HEK293 (cell line): ENCODE results near the gene POLK.

Source experiments
- BCL11B ChIP-seq: fragments of 450-650 bp; formaldehyde crosslinking; IDR thresholded peaks from 2 replicates; pipeline ENCODE4 v1.5.1; 2016; ENCODE audit warnings: low read depth, missing biosample characterization, missing genetic modification characterization
- GLIS1 ChIP-seq: fragments of 450-650 bp; formaldehyde crosslinking; IDR thresholded peaks from 2 replicates; pipeline ENCODE4 v1.5.1; 2016; ENCODE audit warnings: missing biosample characterization, missing genetic modification characterization
- REPIN1 ChIP-seq: fragments of 450-650 bp; formaldehyde crosslinking; IDR thresholded peaks from 2 replicates; pipeline ENCODE4 v1.5.1; 2017; ENCODE audit warnings: missing biosample characterization, missing genetic modification characterization, low read depth
- WT1 ChIP-seq: fragments of 450-650 bp; formaldehyde crosslinking; IDR thresholded peaks from 2 replicates; pipeline ENCODE4 v1.5.1; 2016; ENCODE audit warnings: missing biosample characterization, missing genetic modification characterization
- ZFP37 ChIP-seq: fragments of 450-650 bp; formaldehyde crosslinking; IDR thresholded peaks from 2 replicates; pipeline ENCODE4 v1.5.1; 2016; ENCODE audit warnings: missing biosample characterization, missing genetic modification characterization
- ZNF121 ChIP-seq: fragments of 450-650 bp; formaldehyde crosslinking; IDR thresholded peaks from 2 replicates; pipeline ENCODE4 v1.5.1; 2016; ENCODE audit warnings: missing biosample characterization, missing genetic modification characterization
- ZNF324 ChIP-seq: fragments of 450-650 bp; formaldehyde crosslinking; IDR thresholded peaks from 2 replicates; pipeline ENCODE4 v1.5.1; 2016; ENCODE audit warnings: missing biosample characterization, missing genetic modification characterization
- ZNF335 ChIP-seq: fragments of 450-650 bp; formaldehyde crosslinking; conservative IDR thresholded peaks from 2 replicates; pipeline ENCODE4 v1.5.1; 2016; ENCODE audit warnings: missing biosample characterization, missing genetic modification characterization
- ZNF354C ChIP-seq: fragments of 450-650 bp; formaldehyde crosslinking; IDR thresholded peaks from 2 replicates; pipeline ENCODE4 v1.5.1; 2016; ENCODE audit warnings: missing biosample characterization, missing genetic modification characterization, low read depth, borderline replicate concordance
- ZNF571 ChIP-seq: fragments of 450-650 bp; formaldehyde crosslinking; IDR thresholded peaks from 2 replicates; pipeline ENCODE4 v1.5.0; 2017; ENCODE audit warnings: missing biosample characterization, missing genetic modification characterization
- ZNF585B ChIP-seq: fragments of 450-650 bp; formaldehyde crosslinking; IDR thresholded peaks from 2 replicates; pipeline ENCODE4 v1.5.1; 2016; ENCODE audit warnings: missing biosample characterization, missing genetic modification characterization
- ZNF600 ChIP-seq: fragments of 450-650 bp; formaldehyde crosslinking; IDR thresholded peaks from 2 replicates; pipeline ENCODE4 v1.5.1; 2016; ENCODE audit warnings: missing biosample characterization, missing genetic modification characterization
- ZNF747 ChIP-seq: fragments of 450-650 bp; formaldehyde crosslinking; IDR thresholded peaks from 2 replicates; pipeline ENCODE4 v1.5.1; 2016; ENCODE audit warnings: missing biosample characterization, missing genetic modification characterization
- ZXDB ChIP-seq: fragments of 450-650 bp; formaldehyde crosslinking; IDR thresholded peaks from 2 replicates; pipeline ENCODE4 v1.5.1; 2016; ENCODE audit warnings: missing biosample characterization, missing genetic modification characterization
- TF ChIP-seq, protein P1 (sequence below): fragments of 450-650 bp; formaldehyde crosslinking; IDR thresholded peaks from 2 replicates; pipeline ENCODE4 v1.5.1; 2016; ENCODE audit warnings: missing biosample characterization, missing genetic modification characterization, borderline replicate concordance
- TF ChIP-seq, protein P2 (sequence below): fragments of 450-650 bp; formaldehyde crosslinking; IDR thresholded peaks from 2 replicates; pipeline ENCODE4 v1.5.1; 2016; ENCODE audit warnings: missing biosample characterization, missing genetic modification characterization
- TF ChIP-seq, protein P3 (sequence below): fragments of 450-650 bp; formaldehyde crosslinking; IDR thresholded peaks from 2 replicates; pipeline ENCODE4 v1.5.1; 2017; ENCODE audit warnings: missing biosample characterization, missing genetic modification characterization
- TF ChIP-seq, protein P4 (sequence below): fragments of 450-650 bp; formaldehyde crosslinking; IDR thresholded peaks from 2 replicates; pipeline ENCODE4 v1.5.1; 2016; ENCODE audit warnings: missing biosample characterization, missing genetic modification characterization
- TF ChIP-seq, protein P5 (sequence below): fragments of 450-650 bp; formaldehyde crosslinking; IDR thresholded peaks from 2 replicates; pipeline ENCODE4 v1.5.1; 2016; ENCODE audit warnings: missing biosample characterization, missing genetic modification characterization

Gene POLK

DNA sequence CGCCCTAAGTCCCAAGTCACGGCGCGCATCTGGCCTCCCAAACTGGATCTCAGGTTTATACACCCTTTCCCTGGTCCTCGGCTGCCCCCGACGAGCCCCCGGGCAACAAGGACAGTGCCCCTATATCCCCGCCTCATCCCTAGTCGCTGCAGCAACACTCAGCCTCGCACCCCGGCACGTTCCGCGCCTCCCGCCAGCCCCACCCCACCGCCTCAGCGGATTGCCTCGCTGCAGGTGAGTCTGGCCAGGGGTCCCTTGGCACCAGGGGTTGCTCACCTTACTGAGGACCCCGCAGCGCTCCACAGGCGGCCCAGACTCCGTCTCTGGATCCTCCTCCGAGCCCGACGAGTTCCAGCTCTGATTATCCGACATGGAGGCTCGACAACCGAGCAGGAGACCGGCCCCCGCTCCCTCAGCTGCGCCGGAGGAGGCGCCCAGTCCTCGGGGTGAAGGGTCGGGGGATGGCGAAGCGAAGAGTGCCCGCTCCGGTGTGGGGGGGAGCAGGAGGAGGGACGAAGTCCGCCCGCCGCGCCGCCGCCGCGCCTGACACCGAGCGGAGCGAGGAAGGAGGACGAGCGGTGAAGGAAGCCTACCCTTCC lies 756 bp upstream of the POLK start (continued):
- TF ChIP-seq, protein P1, sequence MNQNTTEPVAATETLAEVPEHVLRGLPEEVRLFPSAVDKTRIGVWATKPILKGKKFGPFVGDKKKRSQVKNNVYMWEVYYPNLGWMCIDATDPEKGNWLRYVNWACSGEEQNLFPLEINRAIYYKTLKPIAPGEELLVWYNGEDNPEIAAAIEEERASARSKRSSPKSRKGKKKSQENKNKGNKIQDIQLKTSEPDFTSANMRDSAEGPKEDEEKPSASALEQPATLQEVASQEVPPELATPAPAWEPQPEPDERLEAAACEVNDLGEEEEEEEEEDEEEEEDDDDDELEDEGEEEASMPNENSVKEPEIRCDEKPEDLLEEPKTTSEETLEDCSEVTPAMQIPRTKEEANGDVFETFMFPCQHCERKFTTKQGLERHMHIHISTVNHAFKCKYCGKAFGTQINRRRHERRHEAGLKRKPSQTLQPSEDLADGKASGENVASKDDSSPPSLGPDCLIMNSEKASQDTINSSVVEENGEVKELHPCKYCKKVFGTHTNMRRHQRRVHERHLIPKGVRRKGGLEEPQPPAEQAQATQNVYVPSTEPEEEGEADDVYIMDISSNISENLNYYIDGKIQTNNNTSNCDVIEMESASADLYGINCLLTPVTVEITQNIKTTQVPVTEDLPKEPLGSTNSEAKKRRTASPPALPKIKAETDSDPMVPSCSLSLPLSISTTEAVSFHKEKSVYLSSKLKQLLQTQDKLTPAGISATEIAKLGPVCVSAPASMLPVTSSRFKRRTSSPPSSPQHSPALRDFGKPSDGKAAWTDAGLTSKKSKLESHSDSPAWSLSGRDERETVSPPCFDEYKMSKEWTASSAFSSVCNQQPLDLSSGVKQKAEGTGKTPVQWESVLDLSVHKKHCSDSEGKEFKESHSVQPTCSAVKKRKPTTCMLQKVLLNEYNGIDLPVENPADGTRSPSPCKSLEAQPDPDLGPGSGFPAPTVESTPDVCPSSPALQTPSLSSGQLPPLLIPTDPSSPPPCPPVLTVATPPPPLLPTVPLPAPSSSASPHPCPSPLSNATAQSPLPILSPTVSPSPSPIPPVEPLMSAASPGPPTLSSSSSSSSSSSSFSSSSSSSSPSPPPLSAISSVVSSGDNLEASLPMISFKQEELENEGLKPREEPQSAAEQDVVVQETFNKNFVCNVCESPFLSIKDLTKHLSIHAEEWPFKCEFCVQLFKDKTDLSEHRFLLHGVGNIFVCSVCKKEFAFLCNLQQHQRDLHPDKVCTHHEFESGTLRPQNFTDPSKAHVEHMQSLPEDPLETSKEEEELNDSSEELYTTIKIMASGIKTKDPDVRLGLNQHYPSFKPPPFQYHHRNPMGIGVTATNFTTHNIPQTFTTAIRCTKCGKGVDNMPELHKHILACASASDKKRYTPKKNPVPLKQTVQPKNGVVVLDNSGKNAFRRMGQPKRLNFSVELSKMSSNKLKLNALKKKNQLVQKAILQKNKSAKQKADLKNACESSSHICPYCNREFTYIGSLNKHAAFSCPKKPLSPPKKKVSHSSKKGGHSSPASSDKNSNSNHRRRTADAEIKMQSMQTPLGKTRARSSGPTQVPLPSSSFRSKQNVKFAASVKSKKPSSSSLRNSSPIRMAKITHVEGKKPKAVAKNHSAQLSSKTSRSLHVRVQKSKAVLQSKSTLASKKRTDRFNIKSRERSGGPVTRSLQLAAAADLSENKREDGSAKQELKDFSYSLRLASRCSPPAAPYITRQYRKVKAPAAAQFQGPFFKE (tag by site-specific recombination), result no peak
- TF ChIP-seq ZNF571 (tag by site-specific recombination) (no peak), ZFP37 (tag by site-specific recombination) (no peak; the same call in 1 of the 2 replicates), ZNF747 (tag by site-specific recombination) (no peak), ZNF600 (tag by site-specific recombination) (0 out of 2 replicates have a peak, but pooled peaks have one; percentile 2), ZNF354C (tag by site-specific recombination) (no peak), ZXDB (tag by site-specific recombination) (0 out of 2 replicates have a peak, but pooled peaks have one; percentile 42), GLIS1 (tag by site-specific recombination) (peak; percentile 11; the same call in 1 of the 2 replicates), ZNF335 (tag by site-specific recombination) (peak; percentile 93), WT1 (tag by site-specific recombination) (no peak), ZNF324 (tag by site-specific recombination) (no peak), ZNF585B (no peak), ZNF121 (tag by site-specific recombination) (no peak), REPIN1 (tag by site-specific recombination) (no peak), BCL11B (tag by site-specific recombination) (no peak)
- TF ChIP-seq, protein P2, sequence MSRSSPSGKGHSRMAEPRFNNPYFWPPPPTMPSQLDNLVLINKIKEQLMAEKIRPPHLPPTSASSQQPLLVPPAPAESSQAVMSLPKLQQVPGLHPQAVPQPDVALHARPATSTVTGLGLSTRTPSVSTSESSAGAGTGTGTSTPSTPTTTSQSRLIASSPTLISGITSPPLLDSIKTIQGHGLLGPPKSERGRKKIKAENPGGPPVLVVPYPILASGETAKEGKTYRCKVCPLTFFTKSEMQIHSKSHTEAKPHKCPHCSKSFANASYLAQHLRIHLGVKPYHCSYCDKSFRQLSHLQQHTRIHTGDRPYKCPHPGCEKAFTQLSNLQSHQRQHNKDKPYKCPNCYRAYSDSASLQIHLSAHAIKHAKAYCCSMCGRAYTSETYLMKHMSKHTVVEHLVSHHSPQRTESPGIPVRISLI (tag by site-specific recombination), result no peak
- TF ChIP-seq, protein P3, sequence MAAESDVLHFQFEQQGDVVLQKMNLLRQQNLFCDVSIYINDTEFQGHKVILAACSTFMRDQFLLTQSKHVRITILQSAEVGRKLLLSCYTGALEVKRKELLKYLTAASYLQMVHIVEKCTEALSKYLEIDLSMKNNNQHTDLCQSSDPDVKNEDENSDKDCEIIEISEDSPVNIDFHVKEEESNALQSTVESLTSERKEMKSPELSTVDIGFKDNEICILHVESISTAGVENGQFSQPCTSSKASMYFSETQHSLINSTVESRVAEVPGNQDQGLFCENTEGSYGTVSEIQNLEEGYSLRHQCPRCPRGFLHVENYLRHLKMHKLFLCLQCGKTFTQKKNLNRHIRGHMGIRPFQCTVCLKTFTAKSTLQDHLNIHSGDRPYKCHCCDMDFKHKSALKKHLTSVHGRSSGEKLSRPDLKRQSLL, result no peak
- TF ChIP-seq, protein P4, sequence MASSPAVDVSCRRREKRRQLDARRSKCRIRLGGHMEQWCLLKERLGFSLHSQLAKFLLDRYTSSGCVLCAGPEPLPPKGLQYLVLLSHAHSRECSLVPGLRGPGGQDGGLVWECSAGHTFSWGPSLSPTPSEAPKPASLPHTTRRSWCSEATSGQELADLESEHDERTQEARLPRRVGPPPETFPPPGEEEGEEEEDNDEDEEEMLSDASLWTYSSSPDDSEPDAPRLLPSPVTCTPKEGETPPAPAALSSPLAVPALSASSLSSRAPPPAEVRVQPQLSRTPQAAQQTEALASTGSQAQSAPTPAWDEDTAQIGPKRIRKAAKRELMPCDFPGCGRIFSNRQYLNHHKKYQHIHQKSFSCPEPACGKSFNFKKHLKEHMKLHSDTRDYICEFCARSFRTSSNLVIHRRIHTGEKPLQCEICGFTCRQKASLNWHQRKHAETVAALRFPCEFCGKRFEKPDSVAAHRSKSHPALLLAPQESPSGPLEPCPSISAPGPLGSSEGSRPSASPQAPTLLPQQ (tag by site-specific recombination), result peak; percentile 9; the same call in 1 of the 2 replicates
- TF ChIP-seq, protein P5, sequence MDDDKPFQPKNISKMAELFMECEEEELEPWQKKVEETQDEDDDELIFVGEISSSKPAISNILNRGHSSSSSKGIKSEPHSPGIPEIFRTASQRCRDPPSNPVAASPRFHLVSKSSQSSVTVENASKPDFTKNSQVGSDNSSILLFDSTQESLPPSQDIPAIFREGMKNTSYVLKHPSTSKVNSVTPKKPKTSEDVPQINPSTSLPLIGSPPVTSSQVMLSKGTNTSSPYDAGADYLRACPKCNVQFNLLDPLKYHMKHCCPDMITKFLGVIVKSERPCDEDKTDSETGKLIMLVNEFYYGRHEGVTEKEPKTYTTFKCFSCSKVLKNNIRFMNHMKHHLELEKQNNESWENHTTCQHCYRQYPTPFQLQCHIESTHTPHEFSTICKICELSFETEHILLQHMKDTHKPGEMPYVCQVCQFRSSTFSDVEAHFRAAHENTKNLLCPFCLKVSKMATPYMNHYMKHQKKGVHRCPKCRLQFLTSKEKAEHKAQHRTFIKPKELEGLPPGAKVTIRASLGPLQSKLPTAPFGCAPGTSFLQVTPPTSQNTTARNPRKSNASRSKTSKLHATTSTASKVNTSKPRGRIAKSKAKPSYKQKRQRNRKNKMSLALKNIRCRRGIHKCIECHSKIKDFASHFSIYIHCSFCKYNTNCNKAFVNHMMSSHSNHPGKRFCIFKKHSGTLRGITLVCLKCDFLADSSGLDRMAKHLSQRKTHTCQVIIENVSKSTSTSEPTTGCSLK (tag by site-specific recombination), result no peak
